GM23338 (cell line): ENCODE data around the gene SULT2A1. TPM values are rescaled to one million over a fixed set of nuclear protein-coding genes. Genes with fewer than 3 reads are reported as not detected.
A peak's percentile ranks its signal among the peaks of the same experiment; 100 is the strongest.

Experiments
- ATAC-seq: fragments of 200-7000 bp; cut with Tn5 transposase; 3 replicates; pipeline ENCODE4 v1.9.1; 2020
- DNase-seq: peaks from one replicate; pipeline ENCODE4 v3.0.0-alpha.2; 2015; ENCODE audit warnings: low spot score
- H2AFZ ChIP-seq: fragments of 200-600 bp; sonication (generic); 2 replicates; pipeline ENCODE4 v1.8.0; 2016; ENCODE audit warnings: antibody characterized with exemption, mild to moderate bottlenecking, moderate library complexity
- H3F3A ChIP-seq: fragments of 200-600 bp; sonication (generic); replicated peaks from 2 replicates; pipeline ENCODE4 v1.8.0; 2017; ENCODE audit warnings: antibody characterized with exemption, mixed run types, low read depth
- H3K27ac ChIP-seq: fragments of 200-600 bp; sonication (generic); 2 replicates; pipeline ENCODE4 v1.6.1; 2016; ENCODE audit warnings: low read depth
- H3K27me3 ChIP-seq: fragments of 200-600 bp; sonication (generic); 2 replicates; pipeline ENCODE4 v1.8.0; 2016; ENCODE audit warnings: mild to moderate bottlenecking, mixed run types, moderate library complexity; ENCODE audit not compliant: insufficient read depth
- H3K36me3 ChIP-seq: fragments of 200-600 bp; sonication (generic); 2 replicates; pipeline ENCODE4 v1.8.0; 2016; ENCODE audit warnings: mild to moderate bottlenecking; ENCODE audit not compliant: insufficient read depth
- H3K4me1 ChIP-seq: fragments of 200-600 bp; sonication (generic); 2 replicates; pipeline ENCODE4 v1.8.0; 2016; ENCODE audit warnings: mild to moderate bottlenecking, moderate library complexity; ENCODE audit not compliant: insufficient read depth
- H3K4me2 ChIP-seq: fragments of 200-600 bp; sonication (generic); 2 replicates; pipeline ENCODE4 v1.7.1; 2017; ENCODE audit warnings: mixed run types
- H3K4me3 ChIP-seq: fragments of 200-600 bp; sonication (generic); 2 replicates; pipeline ENCODE4 v1.6.1; 2016; ENCODE audit warnings: mixed run types
- H3K79me2 ChIP-seq: fragments of 200-600 bp; sonication (generic); replicated peaks from 2 replicates; pipeline ENCODE4 v1.8.0; 2017; ENCODE audit warnings: mild to moderate bottlenecking; ENCODE audit not compliant: insufficient read depth
- H3K9me2 ChIP-seq: fragments of 200-600 bp; sonication (generic); 2 replicates; pipeline ENCODE4 v1.8.0; 2017; ENCODE audit not compliant: insufficient read depth
- H4K20me1 ChIP-seq: fragments of 200-600 bp; sonication (generic); replicated peaks from 2 replicates; pipeline ENCODE4 v1.8.0; 2017; ENCODE audit warnings: mild to moderate bottlenecking; ENCODE audit not compliant: insufficient read depth
- H3K27ac Mint-ChIP-seq: 2 replicates; pipeline ENCODE4 v1.8.0; 2020; ENCODE audit warnings: inconsistent platforms, mild to moderate bottlenecking, moderate library complexity, mixed read lengths
- H3K27me3 Mint-ChIP-seq: 3 replicates; pipeline ENCODE4 v1.8.0; 2022; ENCODE audit warnings: low read depth, mild to moderate bottlenecking, moderate library complexity, mixed read lengths, inconsistent platforms; ENCODE audit not compliant: insufficient read depth, poor library complexity
- H3K36me3 Mint-ChIP-seq: 3 replicates; pipeline ENCODE4 v1.8.0; 2021; ENCODE audit warnings: low read depth, mild to moderate bottlenecking, inconsistent platforms, moderate library complexity, mixed read lengths
- H3K4me1 Mint-ChIP-seq: 3 replicates; pipeline ENCODE4 v1.8.0; 2020; ENCODE audit warnings: mild to moderate bottlenecking, inconsistent platforms, mixed read lengths
- H3K4me3 Mint-ChIP-seq: 3 replicates; pipeline ENCODE4 v1.8.0; 2021; ENCODE audit warnings: moderate library complexity, mild to moderate bottlenecking, inconsistent platforms, mixed read lengths
- H3K9me3 Mint-ChIP-seq: 3 replicates; pipeline ENCODE4 v1.8.0; 2020; ENCODE audit warnings: moderate library complexity, mild to moderate bottlenecking, inconsistent platforms, mixed read lengths
- CTCF ChIP-seq, 2 experiments: fragments of 200-600 bp in 1 of 2; sonication (generic) in 1 of 2; conservative IDR thresholded peaks; 2 replicates each; pipeline versions ENCODE4 v1.5.1 to v1.6.1; 2016 to 2017; ENCODE audit warnings: antibody characterized with exemption in 2 of 2, low read depth in 2 of 2, mild to moderate bottlenecking in 2 of 2, moderate library complexity in 1 of 2
- ETS1 ChIP-seq: IDR thresholded peaks from 2 replicates; pipeline ENCODE4 v1.6.1; 2016; ENCODE audit warnings: antibody characterized with exemption
- EZH2 ChIP-seq: fragments of 200-600 bp; sonication (generic); IDR thresholded peaks from one replicate; pipeline ENCODE4 v1.8.0; 2017; ENCODE audit warnings: antibody characterized with exemption, mild to moderate bottlenecking, low read depth; ENCODE audit not compliant: unreplicated experiment
- EZH2phosphoT487 ChIP-seq: fragments of 200-600 bp; sonication (generic); IDR thresholded peaks from one replicate; pipeline ENCODE4 v1.8.1; 2018; ENCODE audit warnings: antibody characterized with exemption; ENCODE audit not compliant: unreplicated experiment
- NANOG ChIP-seq: IDR thresholded peaks from 2 replicates; pipeline ENCODE4 v1.6.1; 2016; ENCODE audit warnings: antibody characterized with exemption, borderline replicate concordance
- STAT1 ChIP-seq: IDR thresholded peaks from one replicate; pipeline ENCODE4 v1.6.1; 2016; ENCODE audit warnings: antibody characterized with exemption; ENCODE audit not compliant: unreplicated experiment
- ZNF331 ChIP-seq: fragments of 250-450 bp; sonication (Bioruptor Pico); IDR thresholded peaks from 2 replicates; pipeline ENCODE4 v1.5.0; 2020; ENCODE audit warnings: low read depth, mild to moderate bottlenecking, moderate library complexity
- ZNF462 ChIP-seq: fragments of 250-450 bp; sonication (Bioruptor Pico); IDR thresholded peaks from 2 replicates; pipeline ENCODE4 v1.5.0; 2020; ENCODE audit warnings: mild to moderate bottlenecking, moderate library complexity
- polyA plus RNA-seq: library from polyadenylated mRNA; unstranded; fragments of >200 nt; fragmentation: Nextera tagmentation; extraction: Ambion mirVana; gene quantifications from 2 replicates; pipeline ENCODE4 v1.2.1, GENCODE V29; 2016
- total RNA-seq: library from RNA; depleted of rRNA; stranded (reverse); fragments of >200 nt; shearing (Covaris generic); gene quantifications from 2 replicates; pipeline ENCODE4 v1.2.3, GENCODE V29; 2014
- TF ChIP-seq, protein P1 (sequence below): IDR thresholded peaks from one replicate; pipeline ENCODE4 v1.6.1; 2018; ENCODE audit warnings: antibody characterized with exemption; ENCODE audit not compliant: unreplicated experiment

SULT2A1 gene
- total and polyA plus RNA-seq, 2 experiments from 2014 or later = not detected

DNA sequence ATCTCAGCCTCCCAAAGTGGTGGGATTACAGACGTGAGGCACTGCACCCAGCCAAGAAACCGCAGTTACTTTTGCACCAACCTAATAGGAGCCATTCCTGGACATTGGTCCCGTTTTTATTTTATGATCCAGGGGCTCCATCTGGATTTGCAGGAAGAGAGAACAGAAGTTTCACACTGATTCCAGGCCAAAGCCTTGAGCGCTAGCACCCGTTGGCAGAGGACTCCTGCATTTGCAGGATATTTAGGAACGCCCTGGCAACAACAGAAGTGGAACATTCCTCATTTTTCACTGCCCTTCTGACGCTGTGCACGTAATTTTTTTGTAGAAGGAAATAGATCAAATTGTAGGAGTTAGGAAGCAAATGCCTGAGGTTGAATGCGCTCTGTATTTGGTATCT is 11.7 kb upstream of the SULT2A1 start (continued):
- TF ChIP-seq ETS1 (no peak), ZNF331 (CRISPR knock-in tag) (no peak), EZH2 (no peak), STAT1 (no peak), EZH2phosphoT487 (no peak), NANOG (no peak)
- TF ChIP-seq, protein P1, sequence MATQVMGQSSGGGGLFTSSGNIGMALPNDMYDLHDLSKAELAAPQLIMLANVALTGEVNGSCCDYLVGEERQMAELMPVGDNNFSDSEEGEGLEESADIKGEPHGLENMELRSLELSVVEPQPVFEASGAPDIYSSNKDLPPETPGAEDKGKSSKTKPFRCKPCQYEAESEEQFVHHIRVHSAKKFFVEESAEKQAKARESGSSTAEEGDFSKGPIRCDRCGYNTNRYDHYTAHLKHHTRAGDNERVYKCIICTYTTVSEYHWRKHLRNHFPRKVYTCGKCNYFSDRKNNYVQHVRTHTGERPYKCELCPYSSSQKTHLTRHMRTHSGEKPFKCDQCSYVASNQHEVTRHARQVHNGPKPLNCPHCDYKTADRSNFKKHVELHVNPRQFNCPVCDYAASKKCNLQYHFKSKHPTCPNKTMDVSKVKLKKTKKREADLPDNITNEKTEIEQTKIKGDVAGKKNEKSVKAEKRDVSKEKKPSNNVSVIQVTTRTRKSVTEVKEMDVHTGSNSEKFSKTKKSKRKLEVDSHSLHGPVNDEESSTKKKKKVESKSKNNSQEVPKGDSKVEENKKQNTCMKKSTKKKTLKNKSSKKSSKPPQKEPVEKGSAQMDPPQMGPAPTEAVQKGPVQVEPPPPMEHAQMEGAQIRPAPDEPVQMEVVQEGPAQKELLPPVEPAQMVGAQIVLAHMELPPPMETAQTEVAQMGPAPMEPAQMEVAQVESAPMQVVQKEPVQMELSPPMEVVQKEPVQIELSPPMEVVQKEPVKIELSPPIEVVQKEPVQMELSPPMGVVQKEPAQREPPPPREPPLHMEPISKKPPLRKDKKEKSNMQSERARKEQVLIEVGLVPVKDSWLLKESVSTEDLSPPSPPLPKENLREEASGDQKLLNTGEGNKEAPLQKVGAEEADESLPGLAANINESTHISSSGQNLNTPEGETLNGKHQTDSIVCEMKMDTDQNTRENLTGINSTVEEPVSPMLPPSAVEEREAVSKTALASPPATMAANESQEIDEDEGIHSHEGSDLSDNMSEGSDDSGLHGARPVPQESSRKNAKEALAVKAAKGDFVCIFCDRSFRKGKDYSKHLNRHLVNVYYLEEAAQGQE = no peak

DNA sequence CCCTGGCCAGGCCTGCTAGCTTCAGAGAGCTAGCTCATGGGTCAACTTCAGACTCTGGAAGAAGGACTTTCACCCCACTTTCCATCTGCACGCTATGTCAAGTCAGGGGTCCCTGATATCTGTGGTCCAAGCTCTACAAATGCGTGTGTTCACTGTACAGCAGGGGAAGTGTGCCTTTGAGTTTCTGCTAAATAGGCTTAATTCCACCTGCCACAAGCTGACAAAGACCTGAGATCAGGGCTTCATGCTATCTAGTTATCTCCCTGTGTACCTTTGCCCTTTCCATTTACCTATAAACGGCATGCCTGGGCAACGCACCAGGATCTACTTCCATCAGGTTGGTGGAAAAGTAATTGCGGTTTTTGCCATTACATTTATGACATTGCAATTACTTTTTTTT is 10.7 kb upstream of the SULT2A1 start:
- no peaks in the 10 kb centered on the region for H3K4me1 ChIP-seq
- no peaks in the 10 kb centered on the region for H3K27me3 ChIP-seq
- H2AFZ ChIP-seq = peak overlapping the region; percentile 43; the same call in 1 of the 2 replicates
- no peaks in the 10 kb centered on the region for H3F3A ChIP-seq
- no peaks in the 10 kb centered on the region for H3K36me3 ChIP-seq
- no peak overlapping the region for H3K27ac ChIP-seq
- Mint-ChIP-seq H3K4me3 (no peak overlapping the region), H3K27ac (no peak overlapping the region), H3K36me3 (peaks cover 10% of the 10 kb centered on the region), H3K9me3 (peaks cover 16% of the 10 kb centered on the region), H3K4me1 (no peaks in the 10 kb centered on the region), H3K27me3 (peaks cover 3% of the 10 kb centered on the region)
- DNase-seq = no peak
- no peaks in the 10 kb centered on the region for H4K20me1 ChIP-seq
- no peaks in the 10 kb centered on the region for H3K9me2 ChIP-seq
- no peaks in the 10 kb centered on the region for H3K79me2 ChIP-seq
- no peak for ATAC-seq
- H3K4me3 ChIP-seq = no peak overlapping the region
- H3K4me2 ChIP-seq = no peak overlapping the region
- TF ChIP-seq, protein P1 = no peak
- TF ChIP-seq ZNF331 (CRISPR knock-in tag) (no peak), CTCF (conservative IDR thresholded peaks at IDR 0.05; ENCODE audit: low read depth in 2 of 2) (no peak), ZNF462 (CRISPR knock-in tag) (no peak)
